HG03060 (cell line): ENCODE measurements around the gene SLC1A7.

ENCODE experiments used
- ATAC-seq: cut with Tn5 transposase; IDR thresholded peaks from one replicate; pipeline ENCODE4 v1.9.1; 2021; ENCODE audit warnings: low read depth, moderate number of reproducible peaks; ENCODE audit not compliant: unreplicated experiment

Gene SLC1A7

GRCh38 chr1:53065391-53065790 lies 77.0 kb downstream of the SLC1A7 start:
- ATAC-seq = no peak

GRCh38 chr1:53063744-53064515 lies 78.5 kb downstream of the SLC1A7 start:
- no peak for ATAC-seq

- ATAC-seq = no peak
Measured at GRCh38 chr1:53062708-53063591, 79.5 kb downstream of the SLC1A7 start.

- no peak for ATAC-seq
Measured at GRCh38 chr1:53061859-53062707, 80.4 kb downstream of the SLC1A7 start, which contains the start of gene PODN. TSS of gene PODN (plus strand) at chr1:53062213. CDS start at chr1:53069856, 7,643 bp downstream.

GRCh38 chr1:53061123-53061858 lies 81.1 kb downstream of the SLC1A7 start:
- ATAC-seq = no peak

- ATAC-seq = no peak
Measured at GRCh38 chr1:53060579-53060978, 81.9 kb downstream of the SLC1A7 start.

GRCh38 chr1:53057127-53057526 lies 85.3 kb downstream of the SLC1A7 start:
- ATAC-seq = no peak

- ATAC-seq = no peak
Measured at GRCh38 chr1:53051676-53052075, 90.8 kb downstream of the SLC1A7 start.

- ATAC-seq = no peak
Measured at GRCh38 chr1:53050310-53050709, 92.1 kb downstream of the SLC1A7 start.

GRCh38 chr1:53049574-53049967 lies 92.9 kb downstream of the SLC1A7 start:
- ATAC-seq = no peak

GRCh38 chr1:53048960-53049573 lies 93.4 kb downstream of the SLC1A7 start:
- no peak for ATAC-seq

- ATAC-seq = no peak
Measured at GRCh38 chr1:53047737-53048736, 94.4 kb downstream of the SLC1A7 start.

GRCh38 chr1:53046930-53047329 lies 95.5 kb downstream of the SLC1A7 start:
- ATAC-seq = no peak

GRCh38 chr1:53044926-53045325 lies 97.5 kb downstream of the SLC1A7 start:
- no peak for ATAC-seq

GRCh38 chr1:53043271-53043670 lies 99.2 kb downstream of the SLC1A7 start:
- no peak for ATAC-seq

- no peak for ATAC-seq
Measured at GRCh38 chr1:53038566-53038965, 103.9 kb downstream of the SLC1A7 start.
